GM04504 (cell line): ENCODE data around the gene SLC7A14.
A peak's percentile ranks its signal among the peaks of the same experiment; 100 is the strongest.
"Not testable (repeated sequence)": the region's sequence is repeated elsewhere in the genome, so short reads cannot be mapped to it uniquely, and the experiment has no call there.

Experiments
- DNase-seq: peaks from one replicate; pipeline ENCODE4 v3.0.0-alpha.2; 2012; ENCODE audit warnings: low read depth

The SLC7A14 gene

DNA sequence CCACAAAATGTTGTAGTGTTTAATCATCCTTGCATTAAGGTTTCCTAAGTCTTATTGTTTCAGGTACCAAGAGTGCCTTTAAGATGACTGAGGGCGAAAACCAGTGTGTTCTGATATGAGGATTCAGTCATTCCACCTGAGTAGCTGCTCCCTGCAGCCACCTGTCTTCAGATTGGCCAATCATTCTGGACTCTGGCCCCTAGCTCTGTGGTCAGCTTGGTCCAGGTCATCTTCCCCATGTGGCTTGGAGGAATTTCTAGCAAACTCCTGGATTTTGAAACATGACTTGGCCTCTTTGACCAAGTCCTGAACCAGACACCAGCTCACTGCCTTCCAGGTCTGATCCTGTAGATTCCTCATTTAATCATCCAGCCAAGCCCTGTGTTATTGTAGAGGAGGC is 7.8 kb upstream of the SLC7A14 start:
- DNase-seq = no peak

- DNase-seq = no peak
Measured at GRCh38 chr3:170589113-170589512, 3.2 kb upstream of the SLC7A14 start.

- DNase-seq = no peak
Measured at GRCh38 chr3:170585008-170585936, 603 bp downstream of the SLC7A14 start.

GRCh38 chr3:170584585-170585007 is 1.3 kb downstream of the SLC7A14 start:
- peak; percentile 45 for DNase-seq

DNA sequence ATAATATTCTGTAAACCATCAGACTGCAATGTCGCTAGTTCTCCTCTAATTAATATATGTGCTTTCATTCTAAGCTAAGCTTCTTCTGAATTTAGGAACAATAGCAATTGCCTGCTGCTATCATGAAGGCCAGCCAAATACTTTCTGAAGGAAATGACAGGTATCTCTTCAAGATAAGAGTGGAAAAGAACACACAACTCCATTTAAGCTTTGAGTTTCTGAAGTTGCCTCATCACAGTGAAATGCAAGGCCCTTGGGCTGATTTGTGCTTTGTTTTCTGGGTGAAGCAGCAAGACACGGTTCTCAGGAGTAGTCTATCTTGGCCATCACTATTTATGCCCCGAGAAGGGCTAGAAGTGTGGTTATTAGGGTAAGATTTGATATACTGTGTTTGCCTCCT is 6.2 kb downstream of the SLC7A14 start:
- no peak for DNase-seq

GRCh38 chr3:170572665-170573253 is 13.1 kb downstream of the SLC7A14 start:
- peak; percentile 60 for DNase-seq

DNA sequence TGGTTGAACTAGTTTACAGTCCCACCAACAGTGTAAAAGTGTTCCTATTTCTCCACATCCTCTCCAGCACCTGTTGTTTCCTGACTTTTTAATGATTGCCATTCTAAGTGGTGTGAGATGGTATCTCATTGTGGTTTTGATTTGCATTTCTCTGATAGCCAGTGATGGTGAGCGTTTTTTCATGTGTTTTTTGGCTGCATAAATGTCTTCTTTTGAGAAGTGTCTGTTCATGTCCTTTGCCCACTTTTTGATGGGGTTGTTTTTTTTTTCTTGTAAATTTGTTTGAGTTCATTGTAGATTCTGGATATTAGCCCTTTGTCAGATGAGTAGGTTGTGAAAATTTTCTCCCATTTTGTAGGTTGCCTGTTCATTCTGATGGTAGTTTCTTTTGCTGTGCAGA is 18.3 kb downstream of the SLC7A14 start:
- DNase-seq = not testable (repeated sequence)

- no peak for DNase-seq
Measured at GRCh38 chr3:170566413-170566812, 19.5 kb downstream of the SLC7A14 start.

DNA sequence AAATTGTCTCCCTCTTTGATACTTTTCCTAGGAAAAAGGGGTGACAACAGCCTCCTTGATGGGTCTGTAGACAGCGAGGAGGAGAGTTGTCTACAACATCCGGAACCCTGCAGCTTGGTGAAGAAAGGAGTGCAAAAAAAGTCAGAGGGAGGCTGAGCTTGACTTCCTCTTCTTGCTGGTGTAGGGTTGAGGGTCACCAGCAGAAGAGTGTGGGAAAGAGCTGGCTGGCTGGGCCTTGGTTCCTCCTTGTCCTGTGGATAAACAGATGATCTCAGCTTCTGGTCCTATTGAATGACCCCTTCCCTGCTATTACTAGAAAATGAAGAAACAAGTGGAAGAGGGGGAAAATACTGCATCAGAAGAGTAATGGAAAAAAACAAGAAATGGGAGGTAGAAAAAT is 20.4 kb downstream of the SLC7A14 start:
- DNase-seq = no peak

GRCh38 chr3:170564664-170565063 is 21.2 kb downstream of the SLC7A14 start:
- no peak for DNase-seq

- DNase-seq = peak; percentile 44
Measured at GRCh38 chr3:170563712-170564423, 22.0 kb downstream of the SLC7A14 start.

- no peak for DNase-seq
Measured at GRCh38 chr3:170562080-170562479, 23.8 kb downstream of the SLC7A14 start.

GRCh38 chr3:170560717-170561382 is 25.0 kb downstream of the SLC7A14 start:
- no peak for DNase-seq

- no peak for DNase-seq
Measured at GRCh38 chr3:170560296-170560695, 25.6 kb downstream of the SLC7A14 start.

DNA sequence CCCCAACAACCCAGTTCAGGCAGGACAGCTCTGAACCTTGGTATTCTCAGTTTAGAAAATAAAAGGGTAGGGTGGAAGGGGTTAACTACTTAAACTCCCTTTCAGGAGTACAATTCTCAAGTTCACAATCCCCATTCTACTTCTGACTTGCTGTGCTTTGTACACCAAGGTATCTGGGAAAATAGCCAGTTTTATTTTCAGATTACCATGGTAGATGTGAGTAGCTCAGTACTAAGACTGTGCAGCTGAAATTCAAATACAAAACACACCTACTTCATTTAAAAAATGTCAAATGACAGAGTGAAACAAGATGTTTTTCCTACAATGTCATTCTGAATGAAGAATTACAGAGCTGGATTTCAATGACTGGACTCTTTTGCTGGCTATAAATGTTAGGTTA is 27.4 kb downstream of the SLC7A14 start:
- no peak for DNase-seq

- no peak for DNase-seq
Measured at GRCh38 chr3:170555329-170555728, 30.5 kb downstream of the SLC7A14 start.

GRCh38 chr3:170553788-170554757 is 31.8 kb downstream of the SLC7A14 start:
- no peak for DNase-seq

DNA sequence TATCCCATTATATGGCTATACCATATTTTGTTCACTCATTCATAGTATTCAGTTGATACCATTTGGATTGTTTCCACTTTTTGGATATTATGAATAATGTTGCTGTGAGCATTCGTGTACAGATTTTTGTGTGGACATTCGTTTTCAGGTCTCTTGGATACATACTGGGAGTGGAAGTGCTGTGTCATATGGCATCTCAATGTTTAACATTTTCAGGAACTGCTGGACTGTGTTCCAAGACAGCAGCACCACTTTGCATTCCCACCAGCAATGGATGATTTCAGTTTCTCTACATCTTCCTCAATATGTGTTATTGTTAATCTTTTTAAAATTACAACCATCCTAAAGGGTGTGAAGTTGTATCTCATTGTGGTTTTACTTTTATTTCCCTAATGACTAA is 34.6 kb downstream of the SLC7A14 start:
- DNase-seq = no peak

DNA sequence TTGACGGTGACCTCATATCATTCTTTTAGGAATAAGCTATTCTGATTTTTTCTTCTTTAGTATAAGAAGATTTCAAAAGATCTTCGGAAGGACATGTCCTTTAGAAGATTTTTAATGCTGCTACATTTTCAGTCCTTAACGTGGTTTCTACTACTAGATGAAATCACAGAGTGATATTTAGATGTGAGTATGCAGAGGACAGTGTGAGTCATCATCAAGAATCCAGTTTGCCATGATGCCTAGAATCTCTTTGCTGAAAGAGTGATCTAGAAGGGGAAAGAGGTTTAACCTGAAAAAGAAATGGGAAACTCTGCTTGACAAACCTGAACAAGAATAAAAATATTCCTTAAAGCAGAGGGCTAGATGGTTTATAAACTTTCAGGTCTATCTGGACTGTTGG is 43.2 kb downstream of the SLC7A14 start:
- no peak for DNase-seq

- DNase-seq = no peak
Measured at GRCh38 chr3:170539897-170540296, 46.0 kb downstream of the SLC7A14 start.

- no peak for DNase-seq
Measured at GRCh38 chr3:170536712-170537111, 49.2 kb downstream of the SLC7A14 start.
